Endodermal cell (in vitro differentiated cells): ENCODE data around the gene CD72. TPM values are rescaled to one million over a fixed set of nuclear protein-coding genes. Genes with fewer than 3 reads are reported as not detected.

ENCODE experiments used
- DNase-seq: peaks from one replicate; pipeline ENCODE4 v3.0.0-alpha.2; 2017
- H3K27ac ChIP-seq: 2 replicates; pipeline ENCODE4 v1.5.1; 2013; ENCODE audit warnings: mild to moderate bottlenecking, low read depth, low read length, moderate library complexity
- H3K27me3 ChIP-seq: 2 replicates; pipeline ENCODE4 v1.6.1; 2013; ENCODE audit warnings: mild to moderate bottlenecking, low read length, moderate library complexity; ENCODE audit not compliant: insufficient read depth, control insufficient read depth, poor library complexity, severe bottlenecking
- H3K36me3 ChIP-seq: 2 replicates; pipeline ENCODE4 v1.7.0; 2013; ENCODE audit warnings: mild to moderate bottlenecking, low read length, moderate library complexity; ENCODE audit not compliant: control insufficient read depth, insufficient read depth
- H3K4me1 ChIP-seq: one replicate; pipeline ENCODE4 v1.7.0; 2013; ENCODE audit warnings: low read length; ENCODE audit not compliant: control insufficient read depth, insufficient read depth
- H3K4me3 ChIP-seq: 2 replicates; pipeline ENCODE4 v1.5.1; 2013; ENCODE audit warnings: mild to moderate bottlenecking, low read length, moderate library complexity
- H3K9ac ChIP-seq: 2 replicates; pipeline ENCODE4 v1.6.1; 2013; ENCODE audit warnings: mild to moderate bottlenecking, low read length, moderate library complexity; ENCODE audit not compliant: poor library complexity, severe bottlenecking; ENCODE audit errors: extremely low read depth
- H3K9me3 ChIP-seq: 2 replicates; pipeline ENCODE4 v1.6.1; 2013; ENCODE audit warnings: mild to moderate bottlenecking, low read length, moderate library complexity; ENCODE audit not compliant: control insufficient read depth
- H3K27ac Mint-ChIP-seq: 2 replicates; pipeline ENCODE4 v1.8.0; 2020; ENCODE audit warnings: mixed read lengths
- H3K27me3 Mint-ChIP-seq: 2 replicates; pipeline ENCODE4 v1.8.0; 2021; ENCODE audit warnings: mild to moderate bottlenecking, mixed read lengths; ENCODE audit not compliant: insufficient read depth
- H3K36me3 Mint-ChIP-seq: 2 replicates; pipeline ENCODE4 v1.8.0; 2020; ENCODE audit warnings: low read depth, mixed read lengths
- H3K4me1 Mint-ChIP-seq: 2 replicates; pipeline ENCODE4 v1.8.0; 2020; ENCODE audit warnings: mixed read lengths
- H3K4me3 Mint-ChIP-seq: 2 replicates; pipeline ENCODE4 v1.8.0; 2020; ENCODE audit warnings: mild to moderate bottlenecking, moderate library complexity, mixed read lengths
- H3K9me3 Mint-ChIP-seq: 2 replicates; pipeline ENCODE4 v1.8.0; 2020; ENCODE audit warnings: mild to moderate bottlenecking, mixed read lengths
- WGBS, 2 experiments: methylation state at CpG; one replicate each; pipeline versions ENCODE4 v1.1.5 to v1.1.7; 2013; ENCODE audit warnings: missing lambda C conversion rate in 2 of 2, mixed read lengths in 1 of 2; ENCODE audit not compliant: insufficient coverage in 1 of 2, insufficient read length in 1 of 2; 5-methylcytosine and 5-hydroxymethylcytosine counted together
- total RNA-seq, 2 donors: library from RNA; stranded (reverse); fragmentation: NEBNext Ultra II Directional in 1 of 2; extraction: Animal tissue kit (Norgen Biotek cat#: 25700) in 1 of 2; gene quantifications; 2 replicates in 1 of 2; 3 replicates in 1 of 2; pipeline ENCODE4 v1.2.1, GENCODE V29; 2021
- TF ChIP-seq, protein P1 (sequence below): fragments of 200-600 bp; sonication (generic); conservative IDR thresholded peaks from 2 replicates; pipeline ENCODE4 v1.5.0; 2021; ENCODE audit warnings: antibody characterized with exemption, mild to moderate bottlenecking

Gene CD72
- total RNA-seq, 2 donors from 2014 or later: 2.4 to 6.9 TPM

DNA sequence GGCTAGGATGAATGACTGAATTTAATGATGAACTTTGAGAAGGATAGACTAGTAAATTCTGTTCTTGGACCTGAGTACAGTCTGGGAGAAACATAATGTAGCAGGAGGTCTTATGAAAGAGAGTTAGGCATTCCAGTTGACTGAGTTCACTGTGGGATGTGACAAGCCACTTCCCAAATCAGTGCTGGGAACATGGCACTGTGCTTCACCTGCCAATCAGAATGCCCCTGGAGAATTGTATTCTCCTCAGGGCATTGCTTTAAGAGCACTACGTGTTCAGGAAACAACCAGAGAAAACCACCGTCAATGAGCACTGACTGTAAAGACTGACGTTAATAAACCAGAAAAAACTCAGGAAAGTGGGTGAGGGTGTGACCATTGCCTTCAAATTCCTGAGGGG, 41.1 kb upstream of the CD72 start:
- 93 to 96% methylated on average over 2 to 3 of the region's 3 CpGs for WGBS, 2 experiments
- Mint-ChIP-seq H3K27me3 (peaks cover 12% of the 10 kb centered on the region), H3K4me3 (peak overlapping the region; percentile 76), H3K27ac (peak overlapping the region; percentile 73), H3K36me3 (peaks cover 27% of the 10 kb centered on the region), H3K9me3 (no peaks in the 10 kb centered on the region), H3K4me1 (peaks cover 17% of the 10 kb centered on the region)
- TF ChIP-seq, protein P1, sequence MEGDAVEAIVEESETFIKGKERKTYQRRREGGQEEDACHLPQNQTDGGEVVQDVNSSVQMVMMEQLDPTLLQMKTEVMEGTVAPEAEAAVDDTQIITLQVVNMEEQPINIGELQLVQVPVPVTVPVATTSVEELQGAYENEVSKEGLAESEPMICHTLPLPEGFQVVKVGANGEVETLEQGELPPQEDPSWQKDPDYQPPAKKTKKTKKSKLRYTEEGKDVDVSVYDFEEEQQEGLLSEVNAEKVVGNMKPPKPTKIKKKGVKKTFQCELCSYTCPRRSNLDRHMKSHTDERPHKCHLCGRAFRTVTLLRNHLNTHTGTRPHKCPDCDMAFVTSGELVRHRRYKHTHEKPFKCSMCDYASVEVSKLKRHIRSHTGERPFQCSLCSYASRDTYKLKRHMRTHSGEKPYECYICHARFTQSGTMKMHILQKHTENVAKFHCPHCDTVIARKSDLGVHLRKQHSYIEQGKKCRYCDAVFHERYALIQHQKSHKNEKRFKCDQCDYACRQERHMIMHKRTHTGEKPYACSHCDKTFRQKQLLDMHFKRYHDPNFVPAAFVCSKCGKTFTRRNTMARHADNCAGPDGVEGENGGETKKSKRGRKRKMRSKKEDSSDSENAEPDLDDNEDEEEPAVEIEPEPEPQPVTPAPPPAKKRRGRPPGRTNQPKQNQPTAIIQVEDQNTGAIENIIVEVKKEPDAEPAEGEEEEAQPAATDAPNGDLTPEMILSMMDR: no peak
- no peak for DNase-seq
- Histone ChIP-seq H3K4me3 (peak overlapping the region; percentile 83), H3K4me1 (peaks cover 4% of the 10 kb centered on the region), H3K9ac (peak overlapping the region; percentile 95), H3K9me3 (no peaks in the 10 kb centered on the region), H3K27ac (no peak overlapping the region), H3K36me3 (peaks cover 26% of the 10 kb centered on the region), H3K27me3 (no peaks in the 10 kb centered on the region)

- no peak for DNase-seq
- TF ChIP-seq, protein P1: no peak
- Mint-ChIP-seq H3K27ac (peak overlapping the region; percentile 88), H3K27me3 (peaks cover 12% of the 10 kb centered on the region), H3K4me3 (peak overlapping the region; percentile 76), H3K4me1 (peaks cover 13% of the 10 kb centered on the region), H3K9me3 (no peaks in the 10 kb centered on the region), H3K36me3 (peaks cover 27% of the 10 kb centered on the region)
- H3K4me1 ChIP-seq: no peaks in the 10 kb centered on the region
- peaks cover 26% of the 10 kb centered on the region for H3K36me3 ChIP-seq
- 6% methylated on average over 2 of the region's 2 CpGs; no CpG with 5 or more reads in 1 of the 2 experiments for WGBS, 2 experiments
- no peak overlapping the region for H3K27ac ChIP-seq
- H3K9ac ChIP-seq: peak overlapping the region; percentile 95
- H3K4me3 ChIP-seq: peak overlapping the region; percentile 83
- H3K27me3 ChIP-seq: no peaks in the 10 kb centered on the region
- H3K9me3 ChIP-seq: no peaks in the 10 kb centered on the region
These were observed 40.7 kb upstream of the CD72 start for GRCh38 chr9:35658968-35659220.

GRCh38 chr9:35658137-35658967, 40.1 kb upstream of the CD72 start, which contains the start of gene CCDC107:
Gene CCDC107, plus strand, starts transcription at chr9:35658292. Its CDS starts 88 bp downstream, at chr9:35658380.
- Mint-ChIP-seq H3K27ac (peak within 1 kb of the TSS; percentile 99), H3K36me3 (peaks cover 27% of the 10 kb centered on the region), H3K4me1 (peaks cover 10% of the 10 kb centered on the region), H3K4me3 (peak within 1 kb of the TSS; percentile 76), H3K27me3 (peaks cover 12% of the 10 kb centered on the region), H3K9me3 (no peaks in the 10 kb centered on the region)
- peak; percentile 94 for DNase-seq
- H3K9ac ChIP-seq: peak within 1 kb of the TSS; percentile 95
- TF ChIP-seq, protein P1: peak; percentile 95
- H3K27me3 ChIP-seq: no peaks in the 10 kb centered on the region
- H3K4me1 ChIP-seq: no peaks in the 10 kb centered on the region
- no peaks in the 10 kb centered on the region for H3K9me3 ChIP-seq
- WGBS, 2 experiments: 2 to 6% methylated on average over 18 to 67 of the region's 67 CpGs
- peak within 1 kb of the TSS; percentile 98 for H3K27ac ChIP-seq
- H3K4me3 ChIP-seq: peak within 1 kb of the TSS; percentile 83
- peaks cover 26% of the 10 kb centered on the region for H3K36me3 ChIP-seq
